Brain microvascular endothelial cell (primary cell): ENCODE results near the gene SERPINC1.
"Not testable (repeated sequence)": the region's sequence is repeated elsewhere in the genome, so short reads cannot be mapped to it uniquely, and the experiment has no call there.

ENCODE experiments used
- DNase-seq: peaks from one replicate; pipeline ENCODE4 v3.0.0-alpha.2; 2020
- H3K27ac ChIP-seq: fragments of 250-450 bp; sonication (Bioruptor Pico); 2 replicates; pipeline ENCODE4 v1.5.1; 2020; ENCODE audit warnings: mild to moderate bottlenecking, moderate library complexity
- H3K27me3 ChIP-seq: fragments of 250-450 bp; sonication (Bioruptor Pico); replicated peaks from 2 replicates; pipeline ENCODE4 v1.5.1; 2020; ENCODE audit warnings: mild to moderate bottlenecking
- H3K36me3 ChIP-seq: fragments of 250-450 bp; sonication (Bioruptor Pico); replicated peaks from 2 replicates; pipeline ENCODE4 v1.5.1; 2020; ENCODE audit warnings: mild to moderate bottlenecking
- H3K4me3 ChIP-seq: 2 replicates; pipeline ENCODE4 v1.5.1; 2011; ENCODE audit warnings: low read depth, mild to moderate bottlenecking, control low read depth, low read length, moderate library complexity
- in situ Hi-C: cut with HindIII; loops from 2 replicates; pipeline ENCODE4 v1.10.0; 2017; ENCODE audit warnings: low sequenced_read_pairs, low pct_ligation_motif_present
- TF ChIP-seq, protein P1 (sequence below): IDR thresholded peaks from 2 replicates; pipeline ENCODE4 v1.5.1; 2011; ENCODE audit warnings: low read depth, mild to moderate bottlenecking, moderate library complexity, low read length, control low read depth, inconsistent platforms; ENCODE audit errors: missing control alignments

The SERPINC1 gene

DNA sequence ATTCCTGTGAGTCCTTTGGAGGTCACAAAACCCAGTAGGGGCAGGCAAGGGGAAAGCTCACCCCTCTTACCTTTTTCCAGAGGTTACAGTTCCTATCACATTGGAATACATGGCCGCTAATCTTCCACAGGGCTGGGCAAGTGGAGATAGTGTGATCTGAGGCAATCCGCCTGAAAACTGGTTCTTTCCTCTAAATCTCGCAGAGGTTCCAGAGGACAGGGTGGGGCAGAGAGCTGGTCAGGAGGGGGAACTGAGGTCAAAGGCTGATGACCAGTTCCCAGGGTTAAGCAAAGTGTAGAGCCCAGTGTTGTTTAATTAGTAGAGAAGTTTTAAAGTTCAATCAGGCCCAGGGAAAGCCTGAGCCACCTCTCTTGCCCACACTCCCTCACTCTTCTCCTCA, at the start of gene SERPINC1:
Gene SERPINC1, minus strand, starts transcription at position 179 of the 400 bp plus-strand sequence. Its CDS starts 68 bp downstream, at position 111.
- TF ChIP-seq, protein P1, sequence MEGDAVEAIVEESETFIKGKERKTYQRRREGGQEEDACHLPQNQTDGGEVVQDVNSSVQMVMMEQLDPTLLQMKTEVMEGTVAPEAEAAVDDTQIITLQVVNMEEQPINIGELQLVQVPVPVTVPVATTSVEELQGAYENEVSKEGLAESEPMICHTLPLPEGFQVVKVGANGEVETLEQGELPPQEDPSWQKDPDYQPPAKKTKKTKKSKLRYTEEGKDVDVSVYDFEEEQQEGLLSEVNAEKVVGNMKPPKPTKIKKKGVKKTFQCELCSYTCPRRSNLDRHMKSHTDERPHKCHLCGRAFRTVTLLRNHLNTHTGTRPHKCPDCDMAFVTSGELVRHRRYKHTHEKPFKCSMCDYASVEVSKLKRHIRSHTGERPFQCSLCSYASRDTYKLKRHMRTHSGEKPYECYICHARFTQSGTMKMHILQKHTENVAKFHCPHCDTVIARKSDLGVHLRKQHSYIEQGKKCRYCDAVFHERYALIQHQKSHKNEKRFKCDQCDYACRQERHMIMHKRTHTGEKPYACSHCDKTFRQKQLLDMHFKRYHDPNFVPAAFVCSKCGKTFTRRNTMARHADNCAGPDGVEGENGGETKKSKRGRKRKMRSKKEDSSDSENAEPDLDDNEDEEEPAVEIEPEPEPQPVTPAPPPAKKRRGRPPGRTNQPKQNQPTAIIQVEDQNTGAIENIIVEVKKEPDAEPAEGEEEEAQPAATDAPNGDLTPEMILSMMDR = no peak
- Histone ChIP-seq H3K27me3 (no peaks in the 10 kb centered on the region), H3K4me3 (no peak within 1 kb of the TSS), H3K36me3 (no peaks in the 10 kb centered on the region), H3K27ac (no peak within 1 kb of the TSS)
- in situ Hi-C loops = no loop called here
- DNase-seq = no peak

DNA sequence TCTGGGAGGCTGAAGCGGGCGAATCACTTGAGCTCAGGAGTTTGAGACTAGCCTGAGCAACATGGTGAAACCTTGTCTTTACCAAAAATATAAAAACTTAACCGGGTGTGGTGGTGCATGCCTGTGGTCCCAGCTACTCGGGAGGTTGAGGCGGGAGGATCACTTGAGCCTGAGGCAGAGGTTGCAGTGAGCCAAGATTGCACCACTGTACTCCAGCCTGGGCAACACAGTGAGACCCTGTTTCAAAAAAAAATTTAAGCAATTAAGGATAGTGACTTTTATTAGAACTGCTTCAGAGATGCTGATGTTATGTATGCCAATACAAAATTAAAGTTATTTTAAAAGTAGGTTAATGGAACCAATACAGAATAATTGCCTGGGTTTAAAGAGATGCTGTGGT, 48.8 kb upstream of the SERPINC1 start:
- DNase-seq, in situ Hi-C loops, H3K27ac ChIP-seq, H3K4me3 ChIP-seq, H3K27me3 ChIP-seq: not testable (repeated sequence)
- peaks cover 40% of the 10 kb centered on the region for H3K36me3 ChIP-seq

DNA sequence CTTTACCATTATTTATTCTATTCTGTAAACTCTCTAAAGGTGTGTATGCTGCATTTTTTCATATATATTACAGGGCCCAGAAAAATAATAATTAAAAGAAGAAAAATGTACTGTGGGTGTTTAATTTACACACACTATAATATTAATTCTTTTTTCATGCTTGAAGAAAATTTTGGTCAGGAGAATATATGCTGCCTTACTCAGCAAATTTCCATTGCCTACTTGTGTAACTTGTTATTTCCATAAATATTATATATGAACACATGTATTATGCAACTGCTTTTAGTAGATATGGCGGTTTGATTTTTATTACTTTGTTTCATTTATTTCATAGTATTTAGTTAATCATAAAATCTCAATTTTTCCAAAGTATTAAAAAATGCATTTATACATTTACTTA, 46.4 kb upstream of the SERPINC1 start:
- in situ Hi-C loops = no loop called here
- TF ChIP-seq, protein P1 = no peak
- H3K27me3 ChIP-seq = no peaks in the 10 kb centered on the region
- no peak for DNase-seq
- no peak overlapping the region for H3K27ac ChIP-seq
- H3K36me3 ChIP-seq = peaks cover 43% of the 10 kb centered on the region
- no peak overlapping the region for H3K4me3 ChIP-seq

DNA sequence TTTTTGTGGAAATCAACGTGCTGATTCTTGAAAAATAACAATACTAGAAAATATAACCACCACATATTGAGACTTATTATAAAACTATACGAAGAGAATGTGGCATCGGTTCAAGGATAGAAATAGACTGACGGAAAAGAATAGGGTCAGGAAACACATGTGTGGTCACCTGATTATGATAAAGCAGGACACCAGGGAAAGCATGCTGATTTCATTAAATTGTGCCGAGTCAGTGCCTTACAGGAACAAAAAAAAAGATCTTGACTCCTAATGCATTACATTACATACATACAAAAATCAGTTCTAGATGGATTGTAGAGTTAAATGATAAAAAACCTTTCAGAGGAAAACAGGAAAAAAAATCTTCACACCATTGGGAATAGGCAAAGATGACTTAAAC, 43.5 kb upstream of the SERPINC1 start:
- no peak for DNase-seq
- Histone ChIP-seq H3K27ac (no peak overlapping the region), H3K27me3 (no peaks in the 10 kb centered on the region), H3K4me3 (no peak overlapping the region), H3K36me3 (peaks cover 38% of the 10 kb centered on the region)
- in situ Hi-C loops = no loop called here
- TF ChIP-seq, protein P1 = no peak

DNA sequence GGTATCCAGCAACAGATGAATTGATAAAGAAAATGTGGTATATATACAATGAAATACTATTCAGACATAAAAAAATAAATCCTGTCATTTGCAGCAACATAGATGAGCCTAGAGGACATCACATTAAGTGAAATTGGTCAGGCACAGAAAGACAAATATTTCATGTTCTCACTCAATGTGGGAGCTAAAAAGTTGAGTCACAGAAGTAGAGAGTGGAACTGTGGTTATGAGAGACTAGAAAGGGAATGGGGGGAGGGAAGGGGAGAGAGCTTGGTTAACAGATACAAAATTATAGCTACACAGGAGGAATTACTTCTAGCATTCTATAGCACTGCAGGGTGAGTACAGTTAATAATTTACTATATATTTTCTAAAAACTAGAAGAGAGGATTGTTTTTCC, 37.1 kb upstream of the SERPINC1 start:
- H3K27me3 ChIP-seq = no peaks in the 10 kb centered on the region
- peaks cover 31% of the 10 kb centered on the region for H3K36me3 ChIP-seq
- H3K27ac ChIP-seq = no peak overlapping the region
- H3K4me3 ChIP-seq = no peak overlapping the region
- TF ChIP-seq, protein P1 = no peak
- in situ Hi-C loops = no loop called here
- DNase-seq = peak; percentile 12

DNA sequence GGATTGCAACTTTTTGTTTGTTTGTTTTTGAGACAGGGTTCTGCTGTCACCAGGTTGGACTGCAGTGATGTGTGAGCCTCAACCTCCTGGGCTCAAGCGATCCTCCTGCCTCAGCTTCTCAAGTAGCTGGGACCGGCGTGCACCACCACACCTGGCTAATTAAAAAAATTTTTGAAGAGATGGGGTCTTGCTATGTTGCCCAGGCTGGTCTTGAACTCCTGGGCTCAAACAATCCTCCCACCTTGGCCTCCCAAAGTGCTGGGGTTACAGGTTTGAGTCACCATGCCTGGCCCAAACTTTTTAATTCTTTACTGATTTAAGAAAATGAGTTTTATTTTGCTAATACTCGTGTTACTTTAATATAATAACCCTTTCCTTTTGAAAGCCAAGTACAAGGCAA, 31.5 kb upstream of the SERPINC1 start:
- Histone ChIP-seq H3K27ac (no peak overlapping the region), H3K4me3 (no peak overlapping the region), H3K36me3 (peaks cover 53% of the 10 kb centered on the region), H3K27me3 (no peaks in the 10 kb centered on the region)
- in situ Hi-C loops = no loop called here
- TF ChIP-seq, protein P1 = no peak
- no peak for DNase-seq
